ENCODE results near the gene KRTAP10-1. TPM values are rescaled to one million over a fixed set of nuclear protein-coding genes. Genes with fewer than 3 reads are reported as not detected.

KRTAP10-1 gene
- total and polyA plus RNA-seq, 2 of the 13 experiments (the other 11 are each of a cell fraction or from before 2014, with no cell fraction given), result not detected

GRCh38 chr21:44564099-44564498 is 24.1 kb upstream of the KRTAP10-1 start:
- in situ Hi-C loops (cut with HindIII; ENCODE audit: extremely low pct_ligation_motif_present, low pct_unique_long_range_greater_than_20kb), result no loop called here
- Histone ChIP-seq H3K27ac (ENCODE audit: extremely low read length, insufficient read depth, low read length) (no peak overlapping the region), H3K27me3 (ENCODE audit: control insufficient read depth in 1 of 2, insufficient read depth in 2 of 2, low read length in 2 of 2) (no peaks in the 10 kb centered on the region), H4K20me1 (ENCODE audit: insufficient read depth, low read length) (no peaks in the 10 kb centered on the region), H3K4me3 (replicated peaks in 1 of 3; ENCODE audit: insufficient read depth in 1 of 3, low read depth in 2 of 3, low read length in 3 of 3) (no peak overlapping the region), H3K9me3 (ENCODE audit: low read length) (no peaks in the 10 kb centered on the region), H3K36me3 (replicated peaks in 1 of 2; ENCODE audit: control insufficient read depth in 1 of 2, insufficient read depth in 2 of 2, low read length in 2 of 2) (no peaks in the 10 kb centered on the region), H3K79me2 (ENCODE audit: insufficient read depth, low read length) (no peaks in the 10 kb centered on the region), H3K4me2 (ENCODE audit: low read depth, low read length) (no peak overlapping the region), H3K9ac (ENCODE audit: insufficient read depth, low read depth, low read length) (no peak overlapping the region), H3K4me1 (ENCODE audit: insufficient read depth, low read length) (no peaks in the 10 kb centered on the region), H2AFZ (ENCODE audit: low read length) (no peak overlapping the region)
- 81% methylated on average over 1 of the region's 1 CpG for WGBS (ENCODE audit: low lambda C conversion rate)
- DNase-seq (ENCODE audit: low spot score) (no peak), FAIRE-seq (no peak), ATAC-seq (no peak)
- CTCF ChIA-PET (ENCODE audit: low intra/inter-chr PET ratio, low total read pairs), result interaction anchor here (0.5 kb wide), 1 partner anchor 10 kb away, joined by 3 read pairs; no protein-coding TSS in a partner anchor
- intact Hi-C loops (cut with micrococcal nuclease; ENCODE audit: unreplicated experiment), result no loop called here
- POLR2A ChIA-PET, result no interaction called here
- no TSS peak for BruUV-seq (replicated peaks)
- TF ChIP-seq SMAD3 (CRISPR knock-in tag; IDR thresholded peaks at IDR 0.05) (no peak), ZNF326 (CRISPR knock-in tag; IDR thresholded peaks at IDR 0.05; ENCODE audit: borderline replicate concordance) (no peak), ZNF232 (CRISPR knock-in tag; IDR thresholded peaks at IDR 0.05; ENCODE audit: borderline replicate concordance) (no peak), PLSCR1 (CRISPR knock-in tag; IDR thresholded peaks at IDR 0.05; ENCODE audit: borderline replicate concordance) (no peak), ZNF335 (CRISPR knock-in tag; IDR thresholded peaks at IDR 0.05) (no peak), ZNF557 (CRISPR knock-in tag; IDR thresholded peaks at IDR 0.05) (no peak), ATM (IDR thresholded peaks at IDR 0.05; ENCODE audit: borderline replicate concordance) (no peak), ZNF563 (CRISPR knock-in tag; IDR thresholded peaks at IDR 0.05) (no peak), GTF3A (CRISPR knock-in tag; conservative IDR thresholded peaks at IDR 0.05) (no peak), ZNF343 (CRISPR knock-in tag; IDR thresholded peaks at IDR 0.05) (no peak), ATF1 (CRISPR knock-in tag; IDR thresholded peaks at IDR 0.05) (no peak)
- TF ChIP-seq, protein P1, sequence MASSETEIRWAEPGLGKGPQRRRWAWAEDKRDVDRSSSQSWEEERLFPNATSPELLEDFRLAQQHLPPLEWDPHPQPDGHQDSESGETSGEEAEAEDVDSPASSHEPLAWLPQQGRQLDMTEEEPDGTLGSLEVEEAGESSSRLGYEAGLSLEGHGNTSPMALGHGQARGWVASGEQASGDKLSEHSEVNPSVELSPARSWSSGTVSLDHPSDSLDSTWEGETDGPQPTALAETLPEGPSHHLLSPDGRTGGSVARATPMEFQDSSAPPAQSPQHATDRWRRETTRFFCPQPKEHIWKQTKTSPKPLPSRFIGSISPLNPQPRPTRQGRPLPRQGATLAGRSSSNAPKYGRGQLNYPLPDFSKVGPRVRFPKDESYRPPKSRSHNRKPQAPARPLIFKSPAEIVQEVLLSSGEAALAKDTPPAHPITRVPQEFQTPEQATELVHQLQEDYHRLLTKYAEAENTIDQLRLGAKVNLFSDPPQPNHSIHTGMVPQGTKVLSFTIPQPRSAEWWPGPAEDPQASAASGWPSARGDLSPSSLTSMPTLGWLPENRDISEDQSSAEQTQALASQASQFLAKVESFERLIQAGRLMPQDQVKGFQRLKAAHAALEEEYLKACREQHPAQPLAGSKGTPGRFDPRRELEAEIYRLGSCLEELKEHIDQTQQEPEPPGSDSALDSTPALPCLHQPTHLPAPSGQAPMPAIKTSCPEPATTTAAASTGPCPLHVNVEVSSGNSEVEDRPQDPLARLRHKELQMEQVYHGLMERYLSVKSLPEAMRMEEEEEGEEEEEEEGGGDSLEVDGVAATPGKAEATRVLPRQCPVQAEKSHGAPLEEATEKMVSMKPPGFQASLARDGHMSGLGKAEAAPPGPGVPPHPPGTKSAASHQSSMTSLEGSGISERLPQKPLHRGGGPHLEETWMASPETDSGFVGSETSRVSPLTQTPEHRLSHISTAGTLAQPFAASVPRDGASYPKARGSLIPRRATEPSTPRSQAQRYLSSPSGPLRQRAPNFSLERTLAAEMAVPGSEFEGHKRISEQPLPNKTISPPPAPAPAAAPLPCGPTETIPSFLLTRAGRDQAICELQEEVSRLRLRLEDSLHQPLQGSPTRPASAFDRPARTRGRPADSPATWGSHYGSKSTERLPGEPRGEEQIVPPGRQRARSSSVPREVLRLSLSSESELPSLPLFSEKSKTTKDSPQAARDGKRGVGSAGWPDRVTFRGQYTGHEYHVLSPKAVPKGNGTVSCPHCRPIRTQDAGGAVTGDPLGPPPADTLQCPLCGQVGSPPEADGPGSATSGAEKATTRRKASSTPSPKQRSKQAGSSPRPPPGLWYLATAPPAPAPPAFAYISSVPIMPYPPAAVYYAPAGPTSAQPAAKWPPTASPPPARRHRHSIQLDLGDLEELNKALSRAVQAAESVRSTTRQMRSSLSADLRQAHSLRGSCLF (CRISPR knock-in tag; IDR thresholded peaks at IDR 0.05; ENCODE audit: borderline replicate concordance), result no peak

All from HepG2 (cell line).